Lower lobe of right lung (tissue), 2 donors: ENCODE results near the gene HBG2. TPM values are rescaled to one million over a fixed set of nuclear protein-coding genes. Genes with fewer than 3 reads are reported as not detected.

Experiments used
- ATAC-seq, 2 donors: fragments of 200-7000 bp; cut with Tn5 transposase; one replicate each; pipeline ENCODE4 v1.9.1; 2020 to 2022; ENCODE audit warnings: mild to moderate bottlenecking in 2 of 2, moderate library complexity in 2 of 2
- DNase-seq: peaks from one replicate; pipeline ENCODE4 v3.0.0-alpha.2; 2020
- H3K27ac ChIP-seq: fragments of 200-600 bp; one replicate; pipeline ENCODE4 v1.8.0; 2022
- H3K27me3 ChIP-seq: fragments of 200-600 bp; one replicate; pipeline ENCODE4 v1.8.0; 2022; ENCODE audit warnings: low read depth
- H3K36me3 ChIP-seq: fragments of 200-600 bp; one replicate; pipeline ENCODE4 v1.8.0; 2022; ENCODE audit warnings: mild to moderate bottlenecking
- H3K4me1 ChIP-seq: fragments of 200-600 bp; one replicate; pipeline ENCODE4 v1.8.0; 2022
- H3K4me3 ChIP-seq: fragments of 200-600 bp; one replicate; pipeline ENCODE4 v1.8.0; 2022; ENCODE audit warnings: mild to moderate bottlenecking
- H3K9me3 ChIP-seq: fragments of 200-600 bp; one replicate; pipeline ENCODE4 v1.8.0; 2022
- CTCF ChIP-seq: fragments of 200-600 bp; IDR thresholded peaks from one replicate; pipeline ENCODE4 v1.8.0; 2022; ENCODE audit warnings: antibody characterized with exemption, mild to moderate bottlenecking
- intact Hi-C: fragments of 100-400 bp; cut with DNase I; formaldehyde crosslinking; loops from one replicate; pipeline ENCODE4 v1.11.0; 2022
- total RNA-seq: library from RNA; stranded (reverse); fragmentation: NEBNext Ultra II Directional; extraction: Animal tissue kit (Norgen Biotek cat#: 25700); gene quantifications from one replicate; pipeline ENCODE4 v1.2.1, GENCODE V29; 2021
- donor health status: DM: no; HTN: yes; CAD: no; lungs with severe emphysema.

The HBG2 gene
- total RNA-seq, 1 donor from 2014 or later: 0.89 TPM

GRCh38 chr11:5210376-5210885, 44.1 kb downstream of the HBG2 start:
- TF ChIP-seq CTCF: no peak
- no peak for ATAC-seq
- intact Hi-C loops: no loop called here

GRCh38 chr11:5204787-5205186, 49.8 kb downstream of the HBG2 start:
- H3K27me3 ChIP-seq: no peaks in the 10 kb centered on the region
- H3K4me3 ChIP-seq: no peak overlapping the region
- no peak overlapping the region for H3K27ac ChIP-seq
- ATAC-seq (peak in 1 of 2 donors; percentile 41), DNase-seq (no peak)
- TF ChIP-seq CTCF: peak; percentile 39
- intact Hi-C loops: no loop called here
- no peaks in the 10 kb centered on the region for H3K4me1 ChIP-seq
- no peaks in the 10 kb centered on the region for H3K9me3 ChIP-seq
- no peaks in the 10 kb centered on the region for H3K36me3 ChIP-seq

More at GRCh38 chr11:5210376-5210885, 44.1 kb downstream of the HBG2 start:
- Histone ChIP-seq H3K4me1 (no peaks in the 10 kb centered on the region), H3K27me3 (no peaks in the 10 kb centered on the region), H3K27ac (no peak overlapping the region), H3K4me3 (no peak overlapping the region), H3K36me3 (no peaks in the 10 kb centered on the region), H3K9me3 (no peaks in the 10 kb centered on the region)
- no peak for DNase-seq

- intact Hi-C loops: no loop called here
- no peak for DNase-seq
- no peaks in the 10 kb centered on the region for H3K36me3 ChIP-seq
- no peak for ATAC-seq
- H3K27me3 ChIP-seq: no peaks in the 10 kb centered on the region
- TF ChIP-seq CTCF: no peak
- H3K27ac ChIP-seq: no peak overlapping the region
- H3K4me3 ChIP-seq: no peak overlapping the region
- H3K4me1 ChIP-seq: no peaks in the 10 kb centered on the region
- no peaks in the 10 kb centered on the region for H3K9me3 ChIP-seq
Measured at GRCh38 chr11:5203366-5203765, 51.2 kb downstream of the HBG2 start.

Other genes with a start within 250 kb of the HBG2 start
- not detected for gene OR52J3, start 208.3 kb downstream of the HBG2 start, total RNA-seq
- gene OR52E2, start 195.2 kb downstream of the HBG2 start, total RNA-seq: not detected
- not detected for gene OR52E1, start 185.2 kb downstream of the HBG2 start, total RNA-seq
- not detected for gene OR52A5, start 116.4 kb downstream of the HBG2 start, total RNA-seq
- gene OR52A1, start 100.0 kb downstream of the HBG2 start, total RNA-seq: not detected
- gene OR51V1, start 54.1 kb downstream of the HBG2 start, total RNA-seq: not detected
- 323 TPM for gene HBB, start 27.7 kb downstream of the HBG2 start, total RNA-seq
- gene HBD, start 20.3 kb downstream of the HBG2 start, total RNA-seq: not detected
- gene HBG1, start 4.9 kb downstream of the HBG2 start, total RNA-seq: not detected
- not detected for gene HBE1, start 15.2 kb upstream of the HBG2 start, total RNA-seq
- not detected for gene OR51B4, start 47.2 kb upstream of the HBG2 start, total RNA-seq
- not detected for gene OR51B2, start 69.5 kb upstream of the HBG2 start, total RNA-seq
- gene OR51B5, start 88.7 kb upstream of the HBG2 start, total RNA-seq: not detected
- not detected for gene OR51B6, start 96.7 kb upstream of the HBG2 start, total RNA-seq
- gene OR51M1, start 129.0 kb upstream of the HBG2 start, total RNA-seq: not detected
- gene OR51Q1, start 167.3 kb upstream of the HBG2 start, total RNA-seq: not detected
- gene OR51I1, start 186.7 kb upstream of the HBG2 start, total RNA-seq: 0.41 TPM
- gene OR51I2, start 194.5 kb upstream of the HBG2 start, total RNA-seq: not detected
- not detected for gene OR52D1, start 233.9 kb upstream of the HBG2 start, total RNA-seq